GM18517 (cell line): Measurements from ENCODE around the gene NDUFB10.
A peak's percentile ranks its signal among the peaks of the same experiment; 100 is the strongest.
"Not testable (repeated sequence)": the region's sequence is repeated elsewhere in the genome, so short reads cannot be mapped to it uniquely, and the experiment has no call there.

Experiments
- ATAC-seq: cut with Tn5 transposase; IDR thresholded peaks from one replicate; pipeline ENCODE4 v1.9.1; 2021; ENCODE audit warnings: mild to moderate bottlenecking, moderate library complexity; ENCODE audit not compliant: unreplicated experiment

NDUFB10 gene

GRCh38 chr16:1959269-1960039 is at the start of gene NDUFB10:
NDUFB10 (plus strand) TSS chr16:1959538; CDS start chr16:1959625, 87 bp downstream.
- peak; percentile 63 for ATAC-seq

GRCh38 chr16:1909561-1910231 is 49.6 kb upstream of the NDUFB10 start:
- ATAC-seq: no peak

- ATAC-seq: no peak
These were observed 47.7 kb upstream of the NDUFB10 start for GRCh38 chr16:1911467-1912214.

GRCh38 chr16:1912215-1912543 is 47.2 kb upstream of the NDUFB10 start:
- no peak for ATAC-seq

- no peak for ATAC-seq
These were observed 45.8 kb upstream of the NDUFB10 start for GRCh38 chr16:1913327-1914083.

GRCh38 chr16:1914084-1914608 is 45.2 kb upstream of the NDUFB10 start:
- no peak for ATAC-seq

GRCh38 chr16:1914988-1915387 is 44.4 kb upstream of the NDUFB10 start:
- ATAC-seq: no peak

- ATAC-seq: no peak
These were observed 43.4 kb upstream of the NDUFB10 start for GRCh38 chr16:1915732-1916639.

- ATAC-seq: no peak
These were observed 42.7 kb upstream of the NDUFB10 start for GRCh38 chr16:1916640-1916990.

GRCh38 chr16:1917056-1917664 is 42.2 kb upstream of the NDUFB10 start:
- ATAC-seq: no peak

- ATAC-seq: no peak
These were observed 41.5 kb upstream of the NDUFB10 start for GRCh38 chr16:1917665-1918350.

- no peak for ATAC-seq
These were observed 40.7 kb upstream of the NDUFB10 start, which contains the start of gene HS3ST6 for GRCh38 chr16:1918351-1919326. HS3ST6 (minus strand) TSS chr16:1918415; CDS start chr16:1918323, 92 bp downstream.

GRCh38 chr16:1919327-1919998 is 39.9 kb upstream of the NDUFB10 start:
- no peak for ATAC-seq

GRCh38 chr16:1920122-1920521 is 39.2 kb upstream of the NDUFB10 start:
- ATAC-seq: not testable (repeated sequence)

- ATAC-seq: no peak
These were observed 38.6 kb upstream of the NDUFB10 start for GRCh38 chr16:1920727-1921171.

GRCh38 chr16:1922357-1922756 is 37.0 kb upstream of the NDUFB10 start:
- no peak for ATAC-seq
